ENCODE measurements around the gene SLC25A46.
"Not testable (repeated sequence)": the region's sequence is repeated elsewhere in the genome, so short reads cannot be mapped to it uniquely, and the experiment has no call there.

SLC25A46 gene

DNA sequence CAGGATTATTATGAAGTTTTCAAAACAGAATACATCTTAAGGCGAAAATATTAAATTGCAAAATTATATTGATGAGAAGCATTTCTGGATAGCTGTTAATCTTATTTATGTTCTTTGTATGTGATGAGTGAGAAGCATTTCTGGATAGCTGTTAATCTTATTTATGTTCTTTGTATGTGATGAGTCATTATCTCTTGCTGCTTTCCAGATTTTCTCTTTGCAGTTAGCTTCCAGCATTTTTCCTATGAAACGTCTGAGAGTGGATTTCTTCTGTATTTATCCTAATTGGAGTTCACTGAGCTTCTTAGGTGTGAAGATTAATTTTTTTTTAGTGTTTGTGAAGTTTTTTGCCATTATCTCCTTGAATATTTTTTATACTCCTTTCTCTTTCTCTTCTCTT is 20.5 kb upstream of the SLC25A46 start:
- H3K27me3 ChIP-seq (replicated peaks; ENCODE audit: control insufficient read depth, insufficient read depth, low read length, poor library complexity, severe bottlenecking), result no peaks in the 10 kb centered on the region
- no peak overlapping the region for H3K27ac ChIP-seq (ENCODE audit: insufficient read depth, low read length, poor library complexity, severe bottlenecking)
- no peaks in the 10 kb centered on the region for H3K9me3 ChIP-seq (ENCODE audit: control insufficient read depth, low read length)
- no peak overlapping the region for H3K4me3 ChIP-seq (ENCODE audit: insufficient read depth, low read depth, low read length, poor library complexity, severe bottlenecking)
- no peaks in the 10 kb centered on the region for H3K36me3 ChIP-seq (ENCODE audit: control insufficient read depth, insufficient read depth, low read length)
- no peak for DNase-seq
- H3K4me1 ChIP-seq (ENCODE audit: control insufficient read depth, insufficient read depth, low read length, poor library complexity, severe bottlenecking), result no peaks in the 10 kb centered on the region

DNA sequence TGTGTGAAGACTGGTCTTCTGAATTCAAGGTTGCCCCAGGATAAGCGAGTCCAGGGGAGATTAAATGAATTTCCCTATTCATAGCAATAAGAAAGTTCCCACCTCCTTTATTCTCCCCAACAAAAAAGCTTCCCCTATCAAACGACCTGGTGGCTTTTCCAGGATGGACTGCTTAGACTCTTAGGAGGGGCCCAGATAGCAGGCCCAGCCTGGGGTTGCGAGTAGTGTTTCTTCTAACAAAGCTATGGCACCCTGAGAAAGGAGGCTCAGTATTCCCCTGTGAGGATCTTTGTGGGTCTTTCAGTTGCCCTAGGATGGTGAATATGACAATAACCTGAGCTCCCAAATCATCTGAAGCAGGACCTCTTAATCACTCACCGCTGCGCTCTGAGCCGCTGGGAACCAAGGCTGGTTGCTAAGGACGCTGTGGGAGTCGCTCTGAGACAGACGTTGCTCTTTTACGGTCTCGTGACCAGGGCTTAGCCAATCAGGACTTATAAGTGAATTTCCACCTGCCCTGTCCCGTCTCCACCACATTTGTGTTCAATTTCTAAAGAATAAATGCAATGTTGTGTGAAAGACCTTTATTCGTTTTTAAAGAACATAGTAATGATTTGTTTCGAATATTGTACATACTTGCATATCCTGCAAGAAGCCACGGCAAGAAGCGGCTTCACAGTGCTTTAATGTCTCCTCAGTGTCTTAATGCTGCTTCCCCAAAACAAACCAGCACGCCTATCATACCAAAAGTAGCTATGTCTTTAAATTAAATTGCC is 12.4 kb upstream of the SLC25A46 start, which contains the start of gene TMEM232:
TSS of gene TMEM232 (minus strand) at position 423 of the 776 bp plus-strand sequence. CDS start 59,319 bp downstream, outside the sequence.
- peak; percentile 52 to 69 (median 55) for DNase-seq
- no peaks in the 10 kb centered on the region for H3K36me3 ChIP-seq (ENCODE audit: control insufficient read depth, insufficient read depth, low read length)
- H3K27me3 ChIP-seq (replicated peaks; ENCODE audit: control insufficient read depth, insufficient read depth, low read length, poor library complexity, severe bottlenecking), result no peaks in the 10 kb centered on the region
- H3K27ac ChIP-seq (ENCODE audit: insufficient read depth, low read length, poor library complexity, severe bottlenecking), result no peak within 1 kb of the TSS
- H3K9me3 ChIP-seq (ENCODE audit: control insufficient read depth, low read length), result no peaks in the 10 kb centered on the region
- no peaks in the 10 kb centered on the region for H3K4me1 ChIP-seq (ENCODE audit: control insufficient read depth, insufficient read depth, low read length, poor library complexity, severe bottlenecking)
- H3K4me3 ChIP-seq (ENCODE audit: insufficient read depth, low read depth, low read length, poor library complexity, severe bottlenecking), result peak within 1 kb of the TSS; percentile 47

DNA sequence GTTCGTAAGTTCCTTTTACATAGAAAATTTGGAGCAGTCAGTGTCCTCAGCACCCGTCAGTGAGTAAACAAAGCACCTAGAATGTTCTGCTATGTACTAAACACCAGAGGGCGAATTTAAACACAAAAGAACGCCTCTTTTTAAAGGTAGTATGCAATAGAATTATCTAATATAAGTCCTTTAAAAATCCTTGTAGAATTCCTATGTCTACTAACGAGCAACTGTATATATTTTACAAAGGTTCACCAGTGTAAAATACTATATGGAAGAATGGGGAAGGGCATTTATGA is 11.8 kb upstream of the SLC25A46 start:
- no peak for DNase-seq
- no peaks in the 10 kb centered on the region for H3K27me3 ChIP-seq (replicated peaks; ENCODE audit: control insufficient read depth, insufficient read depth, low read length, poor library complexity, severe bottlenecking)
- no peaks in the 10 kb centered on the region for H3K4me1 ChIP-seq (ENCODE audit: control insufficient read depth, insufficient read depth, low read length, poor library complexity, severe bottlenecking)
- H3K27ac ChIP-seq (ENCODE audit: insufficient read depth, low read length, poor library complexity, severe bottlenecking), result no peak overlapping the region
- H3K9me3 ChIP-seq (ENCODE audit: control insufficient read depth, low read length), result no peaks in the 10 kb centered on the region
- peak overlapping the region; percentile 47 for H3K4me3 ChIP-seq (ENCODE audit: insufficient read depth, low read depth, low read length, poor library complexity, severe bottlenecking)
- no peaks in the 10 kb centered on the region for H3K36me3 ChIP-seq (ENCODE audit: control insufficient read depth, insufficient read depth, low read length)

DNA sequence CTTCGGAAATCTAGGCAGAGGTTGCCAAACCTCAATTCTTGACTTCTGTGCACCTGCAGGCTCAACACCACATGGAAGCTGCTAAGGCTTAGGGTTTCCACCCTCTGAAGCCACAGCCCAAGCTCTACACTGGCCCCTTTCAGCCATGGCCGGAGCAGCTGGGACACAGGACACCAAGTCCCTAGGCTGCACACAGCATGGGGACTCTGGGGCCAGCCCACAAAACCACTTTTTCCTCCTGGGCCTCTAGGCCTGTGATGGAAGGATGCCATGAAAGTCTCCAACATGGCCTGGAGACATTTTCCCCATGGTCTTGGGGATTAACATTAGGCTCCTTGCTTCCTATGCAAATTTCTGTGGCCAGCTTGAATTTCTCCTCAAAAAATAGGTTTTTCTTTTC is 7.3 kb upstream of the SLC25A46 start:
- not testable (repeated sequence) for H3K9me3 ChIP-seq (ENCODE audit: control insufficient read depth, low read length); DNase-seq

DNA sequence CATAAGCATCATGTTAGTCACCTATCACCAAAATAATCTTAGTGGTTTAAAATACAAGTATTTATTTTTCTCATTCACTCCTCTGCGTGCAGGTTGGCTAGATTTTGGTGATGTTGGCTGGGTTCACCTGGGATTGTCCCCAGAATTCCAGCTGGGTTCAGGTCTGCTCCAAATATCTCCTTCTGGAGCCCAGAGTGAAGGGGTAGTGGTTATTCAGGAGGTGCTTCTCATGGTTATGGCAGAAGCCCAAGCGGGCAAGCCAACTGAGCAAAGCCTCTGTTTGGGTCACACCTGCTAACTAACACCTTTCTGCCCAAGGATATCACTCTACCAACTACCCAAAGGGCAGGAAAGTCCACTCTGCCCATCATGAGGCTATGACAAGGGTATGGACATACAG is 4.7 kb upstream of the SLC25A46 start:
- H3K9me3 ChIP-seq (ENCODE audit: control insufficient read depth, low read length), result no peaks in the 10 kb centered on the region
- no peaks in the 10 kb centered on the region for H3K36me3 ChIP-seq (ENCODE audit: control insufficient read depth, insufficient read depth, low read length)
- no peak for DNase-seq
- peaks cover 4% of the 10 kb centered on the region for H3K4me1 ChIP-seq (ENCODE audit: control insufficient read depth, insufficient read depth, low read length, poor library complexity, severe bottlenecking)
- no peak overlapping the region for H3K27ac ChIP-seq (ENCODE audit: insufficient read depth, low read length, poor library complexity, severe bottlenecking)
- no peaks in the 10 kb centered on the region for H3K27me3 ChIP-seq (replicated peaks; ENCODE audit: control insufficient read depth, insufficient read depth, low read length, poor library complexity, severe bottlenecking)
- H3K4me3 ChIP-seq (ENCODE audit: insufficient read depth, low read depth, low read length, poor library complexity, severe bottlenecking), result no peak overlapping the region

More for the DNA sequence above, 7.3 kb upstream of the SLC25A46 start:
- not testable (repeated sequence) for H3K27ac ChIP-seq (ENCODE audit: insufficient read depth, low read length, poor library complexity, severe bottlenecking); H3K36me3 ChIP-seq (ENCODE audit: control insufficient read depth, insufficient read depth, low read length); H3K27me3 ChIP-seq (replicated peaks; ENCODE audit: control insufficient read depth, insufficient read depth, low read length, poor library complexity, severe bottlenecking); H3K4me3 ChIP-seq (ENCODE audit: insufficient read depth, low read depth, low read length, poor library complexity, severe bottlenecking); H3K4me1 ChIP-seq (ENCODE audit: control insufficient read depth, insufficient read depth, low read length, poor library complexity, severe bottlenecking)

DNA sequence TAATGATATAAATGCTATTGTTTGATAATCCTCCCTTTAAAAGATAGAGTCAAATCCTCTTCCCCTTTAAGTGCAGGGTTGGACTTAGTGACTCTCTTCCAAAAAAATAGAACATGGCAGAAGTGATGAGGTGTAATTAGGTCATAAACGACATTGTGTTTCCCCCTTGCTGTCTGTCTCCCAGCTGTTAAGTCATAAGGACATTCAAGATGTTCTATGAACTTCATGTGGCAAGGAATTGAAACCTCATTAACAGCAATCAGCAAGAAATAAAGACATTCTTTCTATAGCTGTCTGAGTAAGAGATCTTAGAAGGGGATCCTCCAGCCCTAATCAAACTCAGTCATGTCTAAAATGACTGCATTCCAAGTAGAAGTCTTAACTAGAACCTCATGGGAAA is 3.3 kb upstream of the SLC25A46 start:
- Histone ChIP-seq H3K4me1 (ENCODE audit: control insufficient read depth, insufficient read depth, low read length, poor library complexity, severe bottlenecking) (peaks cover 7% of the 10 kb centered on the region), H3K9me3 (ENCODE audit: control insufficient read depth, low read length) (no peaks in the 10 kb centered on the region), H3K27ac (ENCODE audit: insufficient read depth, low read length, poor library complexity, severe bottlenecking) (no peak overlapping the region), H3K4me3 (ENCODE audit: insufficient read depth, low read depth, low read length, poor library complexity, severe bottlenecking) (no peak overlapping the region), H3K36me3 (ENCODE audit: control insufficient read depth, insufficient read depth, low read length) (no peaks in the 10 kb centered on the region), H3K27me3 (replicated peaks; ENCODE audit: control insufficient read depth, insufficient read depth, low read length, poor library complexity, severe bottlenecking) (no peaks in the 10 kb centered on the region)
- DNase-seq, result no peak

DNA sequence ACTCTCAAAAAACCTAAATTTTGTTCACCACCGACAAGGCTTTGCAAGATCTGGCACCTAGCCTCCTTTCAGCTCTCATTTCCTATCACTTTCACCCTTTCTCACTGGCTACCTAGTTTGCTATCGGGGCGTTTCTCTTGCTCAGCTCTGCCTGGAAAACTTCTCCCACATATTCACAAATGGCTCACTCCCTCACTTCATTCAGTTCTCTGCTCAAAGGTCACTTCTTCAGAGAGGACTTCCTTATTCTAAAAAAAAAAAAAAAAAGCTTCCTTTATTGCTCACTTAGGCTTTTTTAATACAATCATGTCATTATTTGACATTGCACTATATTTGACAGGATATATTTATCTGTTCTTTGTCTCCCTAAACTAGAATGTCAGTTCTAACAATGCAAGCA is 2.1 kb upstream of the SLC25A46 start:
- Histone ChIP-seq H3K4me1 (ENCODE audit: control insufficient read depth, insufficient read depth, low read length, poor library complexity, severe bottlenecking) (peaks cover 7% of the 10 kb centered on the region), H3K27me3 (replicated peaks; ENCODE audit: control insufficient read depth, insufficient read depth, low read length, poor library complexity, severe bottlenecking) (no peaks in the 10 kb centered on the region), H3K27ac (ENCODE audit: insufficient read depth, low read length, poor library complexity, severe bottlenecking) (no peak overlapping the region), H3K4me3 (ENCODE audit: insufficient read depth, low read depth, low read length, poor library complexity, severe bottlenecking) (no peak overlapping the region), H3K36me3 (ENCODE audit: control insufficient read depth, insufficient read depth, low read length) (no peaks in the 10 kb centered on the region), H3K9me3 (ENCODE audit: control insufficient read depth, low read length) (no peaks in the 10 kb centered on the region)
- DNase-seq, result no peak

DNA sequence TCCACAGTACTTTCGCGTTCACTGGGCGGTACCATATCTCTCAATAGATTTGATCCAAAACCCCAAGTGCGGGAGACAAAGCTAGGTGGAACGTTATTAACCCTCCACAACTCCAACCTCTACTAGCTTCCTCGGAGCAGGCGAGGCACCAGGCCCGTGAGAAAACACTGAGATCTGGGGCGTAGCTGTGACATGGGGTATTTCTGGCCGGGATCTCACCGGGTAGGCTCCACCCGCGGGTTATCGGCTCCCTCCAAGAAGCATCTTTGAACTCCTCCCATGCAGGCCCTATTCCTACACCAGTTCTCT is 350 bp upstream of the SLC25A46 start:
- no peaks in the 10 kb centered on the region for H3K9me3 ChIP-seq (ENCODE audit: control insufficient read depth, low read length)
- peak in 1 of 3 donors; percentile 53 for DNase-seq
- no peaks in the 10 kb centered on the region for H3K27me3 ChIP-seq (replicated peaks; ENCODE audit: control insufficient read depth, insufficient read depth, low read length, poor library complexity, severe bottlenecking)
- peaks cover 7% of the 10 kb centered on the region for H3K4me1 ChIP-seq (ENCODE audit: control insufficient read depth, insufficient read depth, low read length, poor library complexity, severe bottlenecking)
- H3K27ac ChIP-seq (ENCODE audit: insufficient read depth, low read length, poor library complexity, severe bottlenecking), result peak overlapping the region; percentile 89
- H3K36me3 ChIP-seq (ENCODE audit: control insufficient read depth, insufficient read depth, low read length), result no peaks in the 10 kb centered on the region
- H3K4me3 ChIP-seq (ENCODE audit: insufficient read depth, low read depth, low read length, poor library complexity, severe bottlenecking), result peak overlapping the region; percentile 97

DNA sequence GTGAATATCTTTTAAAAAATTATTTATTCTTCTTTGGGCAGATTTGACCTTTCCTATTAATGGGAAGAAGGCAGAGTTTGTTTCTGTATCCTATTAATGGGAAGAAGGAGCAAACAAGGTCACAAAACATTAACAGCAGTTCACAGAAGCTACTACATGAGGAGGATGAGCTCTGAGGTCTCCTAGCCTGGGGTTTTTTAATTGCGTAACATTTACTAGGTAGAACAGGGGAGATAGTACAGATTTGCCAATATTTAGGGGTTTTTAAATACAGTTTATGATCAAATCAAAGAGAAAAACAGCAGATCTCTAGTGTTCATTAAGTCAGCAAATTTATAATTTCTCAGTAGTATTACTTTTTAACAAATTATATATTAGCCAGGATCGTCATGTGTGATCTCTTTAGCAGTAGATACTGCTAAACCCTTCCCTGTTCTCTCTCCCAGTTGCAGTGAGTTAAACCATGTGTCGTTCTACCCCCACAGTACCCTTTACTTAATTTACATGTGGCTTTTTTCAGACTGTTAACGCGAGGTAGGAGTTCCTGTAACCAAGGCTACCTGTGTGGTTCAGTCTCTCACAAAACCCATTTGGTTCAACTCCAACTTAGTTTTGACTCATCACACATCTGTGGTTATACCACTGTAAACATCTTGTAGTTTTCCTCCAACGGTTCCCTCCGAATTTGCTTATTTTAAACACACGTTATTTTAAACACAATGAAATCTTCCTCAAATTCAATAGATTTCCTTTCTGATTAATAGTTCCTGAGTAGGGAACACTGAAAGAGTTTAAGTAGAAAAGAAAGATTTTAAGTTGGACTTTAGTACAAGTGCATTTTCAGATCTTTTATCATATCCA is 13.3 kb downstream of the SLC25A46 start:
- peak overlapping the region; percentile 27 for H3K27ac ChIP-seq (ENCODE audit: insufficient read depth, low read length, poor library complexity, severe bottlenecking)
- no peaks in the 10 kb centered on the region for H3K27me3 ChIP-seq (replicated peaks; ENCODE audit: control insufficient read depth, insufficient read depth, low read length, poor library complexity, severe bottlenecking)
- no peak overlapping the region for H3K4me3 ChIP-seq (ENCODE audit: insufficient read depth, low read depth, low read length, poor library complexity, severe bottlenecking)
- DNase-seq, result peak in 2 of 3 donors; percentile 5 to 11
- peaks cover 10% of the 10 kb centered on the region for H3K4me1 ChIP-seq (ENCODE audit: control insufficient read depth, insufficient read depth, low read length, poor library complexity, severe bottlenecking)
- H3K9me3 ChIP-seq (ENCODE audit: control insufficient read depth, low read length), result no peaks in the 10 kb centered on the region
- H3K36me3 ChIP-seq (ENCODE audit: control insufficient read depth, insufficient read depth, low read length), result peaks cover 28% of the 10 kb centered on the region

DNA sequence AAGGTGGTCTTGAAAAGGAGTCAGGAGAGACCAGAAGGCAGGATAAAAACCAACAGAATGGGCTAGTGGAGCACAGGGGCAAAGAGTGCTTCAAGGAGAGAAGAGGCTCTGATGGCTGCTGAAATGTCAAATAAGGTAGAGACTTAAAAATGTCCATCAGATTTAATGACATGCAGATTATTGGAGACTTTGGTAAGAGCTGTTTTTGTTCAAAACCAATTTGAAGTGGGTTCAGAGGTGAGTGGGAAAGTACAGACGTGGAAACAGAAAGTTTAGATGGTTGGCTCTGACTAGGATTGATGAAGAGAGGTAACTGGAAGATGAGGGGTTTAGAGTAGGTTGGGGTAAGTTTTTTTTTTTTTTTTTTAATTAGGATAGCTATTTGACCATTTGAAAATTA is 14.1 kb downstream of the SLC25A46 start:
- Histone ChIP-seq H3K36me3 (ENCODE audit: control insufficient read depth, insufficient read depth, low read length) (peaks cover 27% of the 10 kb centered on the region), H3K4me3 (ENCODE audit: insufficient read depth, low read depth, low read length, poor library complexity, severe bottlenecking) (no peak overlapping the region), H3K4me1 (ENCODE audit: control insufficient read depth, insufficient read depth, low read length, poor library complexity, severe bottlenecking) (peaks cover 10% of the 10 kb centered on the region), H3K27ac (ENCODE audit: insufficient read depth, low read length, poor library complexity, severe bottlenecking) (no peak overlapping the region), H3K9me3 (ENCODE audit: control insufficient read depth, low read length) (no peaks in the 10 kb centered on the region), H3K27me3 (replicated peaks; ENCODE audit: control insufficient read depth, insufficient read depth, low read length, poor library complexity, severe bottlenecking) (no peaks in the 10 kb centered on the region)
- DNase-seq, result no peak
